ENCODE results near the gene TNFAIP8. TPM values are rescaled to one million over a fixed set of nuclear protein-coding genes. Genes with fewer than 3 reads are reported as not detected.
A peak's percentile ranks its signal among the peaks of the same experiment; 100 is the strongest.
"Not testable (repeated sequence)": the region's sequence is repeated elsewhere in the genome, so short reads cannot be mapped to it uniquely, and the experiment has no call there.

TNFAIP8 gene
- total RNA-seq, 4 donors from 2014 or later: 19.5 to 44.6 (median 34.9) TPM

DNA sequence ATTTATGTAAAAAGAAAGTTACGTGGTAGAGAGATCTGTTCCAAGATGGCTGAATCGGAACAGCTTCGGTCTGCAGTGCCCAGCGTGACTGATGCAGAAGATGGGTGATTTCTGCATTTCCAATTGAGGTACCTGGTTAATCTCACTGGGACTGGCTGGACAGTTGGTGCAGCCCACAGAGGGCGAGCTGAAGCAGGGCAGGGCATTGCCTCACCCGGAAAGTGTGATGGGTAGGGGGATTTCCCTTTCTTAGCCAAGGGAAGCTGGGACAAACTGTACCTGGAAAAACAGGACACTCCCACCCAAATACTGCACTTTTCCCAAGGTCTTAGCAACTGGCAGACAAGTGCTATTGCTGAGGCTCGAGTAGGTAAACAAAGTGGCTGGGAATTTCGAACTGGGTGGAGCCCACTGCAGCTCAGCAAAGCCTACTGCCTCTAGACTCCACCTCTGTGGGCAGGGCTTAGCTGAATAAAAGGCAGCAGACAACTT, 83.4 kb downstream of the TNFAIP8 start:
- Histone ChIP-seq H3K27ac (no peak overlapping the region), H3K27me3 (peaks cover 0 to 4% (median 0%) of the 10 kb centered on the region in 4 donors), H3K36me3 (no peaks in the 10 kb centered on the region), H3K9me3 (no peaks in the 10 kb centered on the region), H3K4me1 (peaks cover 0 to 11% (median 0%) of the 10 kb centered on the region in 3 donors), H3K4me3 (peak overlapping the region in 2 of 4 donors; percentile 25 to 28)
- no peak for TF ChIP-seq POLR2A (IDR thresholded peaks at IDR 0.05)
- TF ChIP-seq, protein P1, sequence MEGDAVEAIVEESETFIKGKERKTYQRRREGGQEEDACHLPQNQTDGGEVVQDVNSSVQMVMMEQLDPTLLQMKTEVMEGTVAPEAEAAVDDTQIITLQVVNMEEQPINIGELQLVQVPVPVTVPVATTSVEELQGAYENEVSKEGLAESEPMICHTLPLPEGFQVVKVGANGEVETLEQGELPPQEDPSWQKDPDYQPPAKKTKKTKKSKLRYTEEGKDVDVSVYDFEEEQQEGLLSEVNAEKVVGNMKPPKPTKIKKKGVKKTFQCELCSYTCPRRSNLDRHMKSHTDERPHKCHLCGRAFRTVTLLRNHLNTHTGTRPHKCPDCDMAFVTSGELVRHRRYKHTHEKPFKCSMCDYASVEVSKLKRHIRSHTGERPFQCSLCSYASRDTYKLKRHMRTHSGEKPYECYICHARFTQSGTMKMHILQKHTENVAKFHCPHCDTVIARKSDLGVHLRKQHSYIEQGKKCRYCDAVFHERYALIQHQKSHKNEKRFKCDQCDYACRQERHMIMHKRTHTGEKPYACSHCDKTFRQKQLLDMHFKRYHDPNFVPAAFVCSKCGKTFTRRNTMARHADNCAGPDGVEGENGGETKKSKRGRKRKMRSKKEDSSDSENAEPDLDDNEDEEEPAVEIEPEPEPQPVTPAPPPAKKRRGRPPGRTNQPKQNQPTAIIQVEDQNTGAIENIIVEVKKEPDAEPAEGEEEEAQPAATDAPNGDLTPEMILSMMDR (IDR thresholded peaks at IDR 0.05): no peak
- DNase-seq: no peak
- WGBS, 2 donors: 58 to 59% methylated on average over 7 to 8 of the region's 8 CpGs
- intact Hi-C loops (cut with DNase I): no loop called here

DNA sequence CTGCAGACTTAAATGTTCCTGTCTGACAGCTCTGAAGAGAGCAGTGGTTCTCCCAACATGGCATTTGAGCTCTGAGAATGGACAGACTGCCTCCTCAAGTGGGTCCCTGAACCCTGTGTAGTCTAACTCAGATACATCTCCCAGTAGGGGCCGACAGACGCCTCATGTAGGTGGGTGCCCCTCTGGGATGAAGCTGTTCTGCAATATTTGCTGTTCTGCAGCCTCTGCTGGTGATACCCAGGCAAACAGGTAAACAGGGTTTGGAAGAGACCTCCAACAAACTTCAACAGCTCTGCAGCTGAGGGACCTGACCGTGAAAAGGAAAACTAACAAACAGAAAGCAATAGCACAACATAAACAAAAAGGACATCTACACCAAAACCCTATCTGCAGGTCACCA, 83.8 kb downstream of the TNFAIP8 start:
- H3K36me3 ChIP-seq; H3K4me3 ChIP-seq; H3K9me3 ChIP-seq; DNase-seq; H3K27me3 ChIP-seq; intact Hi-C loops (cut with DNase I); H3K27ac ChIP-seq: not testable (repeated sequence)
- 53 to 92% methylated on average over 2 to 3 of the region's 3 CpGs for WGBS, 2 donors
- peaks cover 0 to 11% (median 0%) of the 10 kb centered on the region in 3 donors for H3K4me1 ChIP-seq

DNA sequence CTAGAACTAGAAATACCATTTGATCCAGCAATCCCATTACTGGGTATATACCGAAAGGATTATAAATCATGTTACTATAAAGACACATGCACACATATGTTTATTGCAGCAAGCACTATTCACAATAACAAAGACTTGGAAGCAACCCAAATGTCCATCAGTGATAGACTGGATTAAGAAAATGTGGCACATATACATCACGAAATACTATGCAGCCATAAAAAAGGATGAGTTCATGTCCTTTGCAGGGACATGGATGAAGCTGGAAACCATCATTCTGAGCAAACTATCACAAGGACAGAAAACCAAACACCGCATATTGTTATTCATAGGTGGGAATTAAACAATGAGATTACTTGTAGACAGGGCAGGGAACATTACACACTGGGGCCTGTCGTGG, 88.8 kb downstream of the TNFAIP8 start:
- H3K27me3 ChIP-seq; H3K27ac ChIP-seq; H3K36me3 ChIP-seq; H3K4me1 ChIP-seq; H3K9me3 ChIP-seq; H3K4me3 ChIP-seq; intact Hi-C loops (cut with DNase I); DNase-seq: not testable (repeated sequence)
- 84 to 98% methylated on average over 3 of the region's 4 CpGs for WGBS, 2 donors

GRCh38 chr5:119445544-119445943, 89.7 kb downstream of the TNFAIP8 start:
- H3K36me3 ChIP-seq: no peaks in the 10 kb centered on the region
- H3K9me3 ChIP-seq: peaks cover 0 to 7% (median 0%) of the 10 kb centered on the region in 3 donors
- no peak overlapping the region for H3K4me3 ChIP-seq
- intact Hi-C loops (cut with DNase I): no loop called here
- TF ChIP-seq, protein P1 (IDR thresholded peaks at IDR 0.05): no peak
- no peak for TF ChIP-seq POLR2A (IDR thresholded peaks at IDR 0.05)
- no peaks in the 10 kb centered on the region for H3K4me1 ChIP-seq
- H3K27ac ChIP-seq: no peak overlapping the region
- no peak for DNase-seq
- no peaks in the 10 kb centered on the region for H3K27me3 ChIP-seq
- WGBS, 2 donors: 66 to 79% methylated on average over 10 to 11 of the region's 13 CpGs

Small RNA genes within 50 kb of the gene (small RNA-seq; reads per million reads assigned to genes)
- 0 reads per million in 4 donors for gene RN7SL174P
- 0 to 0.44 (median 0.22) reads per million in 4 donors for gene RNA5SP190

Other genes with a start within 250 kb of the TNFAIP8 start
- gene HSD17B4, start 96.5 kb downstream of the TNFAIP8 start, total RNA-seq: 100 to 1,000 TPM; 108 to 216 (median 141) TPM

Measured in esophagus squamous epithelium (tissue), 5 donors.